ENCODE measurements around the gene QARS1. TPM values are rescaled to one million over a fixed set of nuclear protein-coding genes. Genes with fewer than 3 reads are reported as not detected.

Gene QARS1
- total and polyA plus RNA-seq, 2 of the 13 experiments (the other 11 are each of a cell fraction or from before 2014, with no cell fraction given), result 307 to 327 TPM

GRCh38 chr3:49120438-49121131, 16.0 kb upstream of the QARS1 start, which contains the start of gene USP19 (continued):
- no peak for TF ChIP-seq ATF6 (CRISPR knock-in tag; conservative IDR thresholded peaks at IDR 0.05)
- TF ChIP-seq HNF1B (CRISPR knock-in tag; IDR thresholded peaks at IDR 0.05), result peak; percentile 81
- TF ChIP-seq ZNF788 (CRISPR knock-in tag; IDR thresholded peaks at IDR 0.05; ENCODE audit: borderline replicate concordance), result peak; percentile 71; the same call in 1 of the 2 replicates
- no peak for TF ChIP-seq ZNF543 (CRISPR knock-in tag; IDR thresholded peaks at IDR 0.05)
- TF ChIP-seq SIN3A (IDR thresholded peaks at IDR 0.05; ENCODE audit: borderline replicate concordance, low read depth, low read length), result peak; percentile 85; the same call in 1 of the 2 replicates
- TF ChIP-seq ZNF687 (CRISPR knock-in tag; IDR thresholded peaks at IDR 0.05), result peak; percentile 95
- TF ChIP-seq BHLHE40 (IDR thresholded peaks at IDR 0.05; ENCODE audit: low read length), result no peak
- TF ChIP-seq GLI4 (CRISPR knock-in tag; IDR thresholded peaks at IDR 0.05; ENCODE audit: borderline replicate concordance), result no peak
- 0 out of 2 replicates have a peak, but pooled peaks have one; percentile 47 for TF ChIP-seq ZNF83 (CRISPR knock-in tag; IDR thresholded peaks at IDR 0.05; ENCODE audit: borderline replicate concordance)
- peak; percentile 94 for TF ChIP-seq ZNF574 (CRISPR knock-in tag; IDR thresholded peaks at IDR 0.05)
- peak; percentile 93 for TF ChIP-seq ZGPAT (CRISPR knock-in tag; IDR thresholded peaks at IDR 0.05)
- peak; percentile 50; the same call in 1 of the 2 replicates for TF ChIP-seq ZNF556 (CRISPR knock-in tag; IDR thresholded peaks at IDR 0.05; ENCODE audit: borderline replicate concordance)
- TF ChIP-seq NBN (conservative IDR thresholded peaks at IDR 0.05), result no peak
- no peak for TF ChIP-seq TSC22D2 (CRISPR knock-in tag; IDR thresholded peaks at IDR 0.05; ENCODE audit: borderline replicate concordance)
- TF ChIP-seq SOX13 (IDR thresholded peaks at IDR 0.05), result no peak
- TF ChIP-seq SOX13 (CRISPR knock-in tag; conservative IDR thresholded peaks at IDR 0.05 in 1 of 2, IDR thresholded peaks at IDR 0.05 in 1 of 2), result peak in 1 of 2 experiments; percentile 47; a peak in 1 of 4 replicates
